Body of pancreas (tissue), 4 donors: ENCODE measurements around the gene PROZ. TPM values are rescaled to one million over a fixed set of nuclear protein-coding genes. Genes with fewer than 3 reads are reported as not detected.
A peak's percentile ranks its signal among the peaks of the same experiment; 100 is the strongest.

Experiments used
- ATAC-seq: fragments of 150-250 bp; one replicate; pipeline ENCODE4 v1.9.1; 2016
- DNase-seq, 4 donors: peaks; one replicate each; pipeline ENCODE4 v3.0.0-alpha.2; 2019
- H3K27ac ChIP-seq, 4 donors: fragments of 200-600 bp; sonication (generic); 1 replicate in 3 of 4; 2 replicates in 1 of 4; pipeline versions ENCODE4 v1.5.1 to v1.6.1; 2016 to 2019; ENCODE audit warnings: mild to moderate bottlenecking in 1 of 4, mixed read lengths in 1 of 4, moderate library complexity in 1 of 4
- H3K27me3 ChIP-seq, 2 donors: fragments of 200-600 bp; sonication (generic); one replicate each; pipeline ENCODE4 v1.6.0; 2016; ENCODE audit warnings: mild to moderate bottlenecking in 1 of 2
- H3K36me3 ChIP-seq, 2 donors: fragments of 200-600 bp; sonication (generic); replicated peaks in 1 of 2; 2 replicates each; pipeline ENCODE4 v1.5.1; 2016; ENCODE audit warnings: low read depth in 2 of 2; ENCODE audit not compliant: insufficient read depth in 1 of 2
- H3K4me1 ChIP-seq: fragments of 200-600 bp; sonication (generic); one replicate; pipeline ENCODE4 v1.6.0; 2016
- H3K4me3 ChIP-seq, 2 donors: fragments of 200-600 bp; sonication (generic); 1 replicate in 1 of 2; 2 replicates in 1 of 2; pipeline ENCODE4 v1.5.1; 2016 to 2019
- H3K9me3 ChIP-seq, 3 donors: fragments of 200-600 bp; sonication (generic); 1 replicate in 2 of 3; 2 replicates in 1 of 3; pipeline ENCODE4 v1.5.1; 2016
- CTCF ChIP-seq, 7 experiments: fragments of 450-650 bp in 4 of 7; fragments of 200-600 bp in 3 of 7; sonication (generic) in 3 of 7; IDR thresholded peaks; one replicate each; pipeline ENCODE4 v1.5.1; 2016 to 2019; ENCODE audit warnings: antibody characterized with exemption in 7 of 7
- POLR2A ChIP-seq, 3 donors: fragments of 450-650 bp; IDR thresholded peaks; one replicate each; pipeline ENCODE4 v1.6.1; 2016; ENCODE audit warnings: antibody characterized with exemption in 3 of 3, mild to moderate bottlenecking in 2 of 3
- WGBS, 2 donors: methylation state at CpG; one replicate each; pipeline ENCODE4 v1.1.5; 2017; 5-methylcytosine and 5-hydroxymethylcytosine counted together
- intact Hi-C: fragments of 100-400 bp; cut with DNase I; formaldehyde crosslinking; loops from one replicate; pipeline ENCODE4 v1.15.1; 2023
- total RNA-seq, 2 donors: library from RNA; depleted of rRNA; stranded (reverse); fragments of >200 nt; gene quantifications; one replicate each; pipeline ENCODE4 v1.1.0, GENCODE V29; 2016

The PROZ gene
- total RNA-seq, 2 donors from 2014 or later, result not detected

GRCh38 chr13:113152984-113153809, 5.3 kb upstream of the PROZ start:
- Histone ChIP-seq H3K27ac (peak overlapping the region; percentile 60 to 89 (median 86)), H3K36me3 (no peaks in the 10 kb centered on the region), H3K4me3 (peak overlapping the region in 1 of 2 donors; percentile 19), H3K27me3 (no peaks in the 10 kb centered on the region), H3K4me1 (peaks cover 16% of the 10 kb centered on the region), H3K9me3 (no peaks in the 10 kb centered on the region)
- DNase-seq (peak; percentile 53 to 62 (median 61)), ATAC-seq (peak; percentile 61)
- WGBS, 2 donors, result 22 to 37% methylated on average over 29 to 56 of the region's 60 CpGs
- intact Hi-C loops, result no loop called here
- TF ChIP-seq POLR2A (IDR thresholded peaks at IDR 0.05) (no peak), CTCF (IDR thresholded peaks at IDR 0.05) (no peak)

DNA sequence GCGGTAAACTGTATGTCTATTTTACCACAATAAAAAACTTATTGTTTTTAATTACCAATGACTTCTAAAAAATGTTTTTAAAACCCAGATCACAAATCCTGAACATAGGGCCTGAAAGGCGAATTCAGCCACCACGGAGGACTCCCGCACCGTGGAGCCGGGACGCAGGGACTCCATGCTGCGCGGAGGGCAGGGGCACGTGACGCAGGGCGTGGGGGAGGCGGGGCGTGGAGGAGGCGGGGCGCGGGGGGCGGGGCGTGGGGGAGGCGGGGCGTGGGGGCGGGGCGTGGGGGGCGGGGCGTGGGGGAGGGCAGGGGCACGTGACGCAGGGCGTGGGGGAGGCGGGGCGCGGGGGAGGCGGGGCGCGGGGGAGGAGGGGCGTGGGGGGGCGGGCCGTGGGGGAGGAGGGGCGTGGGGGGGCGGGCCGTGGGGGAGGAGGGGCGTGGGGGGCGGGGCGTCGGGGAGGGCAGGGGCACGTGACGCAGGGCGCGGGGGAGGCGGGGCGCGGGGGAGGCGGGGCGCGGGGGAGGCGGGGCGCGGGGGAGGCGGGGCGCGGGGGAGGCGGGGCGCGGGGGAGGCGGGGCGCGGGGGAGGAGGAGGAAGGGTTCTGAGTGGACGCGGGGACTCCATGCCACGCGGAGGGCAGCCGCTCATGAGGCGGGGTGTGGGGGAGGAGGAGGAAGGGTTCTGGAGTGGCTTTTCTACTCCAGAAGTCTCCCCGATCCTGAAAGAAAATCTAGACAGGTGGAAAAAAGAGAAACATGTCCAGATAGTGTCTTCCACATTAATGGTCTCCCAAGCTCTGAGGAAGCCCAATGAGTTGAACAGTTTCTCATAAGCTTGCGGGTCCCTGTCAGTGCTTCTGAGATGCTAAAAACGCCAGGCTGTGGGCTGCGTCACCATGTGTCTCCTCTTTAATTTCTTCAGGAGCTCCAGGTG, 4.4 kb upstream of the PROZ start:
- ATAC-seq (peak; percentile 80), DNase-seq (peak; percentile 81 to 91 (median 82))
- intact Hi-C loops, result no loop called here
- Histone ChIP-seq H3K4me1 (peaks cover 16% of the 10 kb centered on the region), H3K36me3 (no peaks in the 10 kb centered on the region), H3K4me3 (peak overlapping the region in 1 of 2 donors; percentile 19), H3K27ac (peak overlapping the region; percentile 60 to 89 (median 86)), H3K27me3 (no peaks in the 10 kb centered on the region), H3K9me3 (no peaks in the 10 kb centered on the region)
- WGBS, 2 donors, result 3 to 8% methylated on average over 24 to 27 of the region's 76 CpGs
- no peak for TF ChIP-seq CTCF (IDR thresholded peaks at IDR 0.05)
- TF ChIP-seq POLR2A (IDR thresholded peaks at IDR 0.05), result peak; percentile 22 to 78 (median 71)

DNA sequence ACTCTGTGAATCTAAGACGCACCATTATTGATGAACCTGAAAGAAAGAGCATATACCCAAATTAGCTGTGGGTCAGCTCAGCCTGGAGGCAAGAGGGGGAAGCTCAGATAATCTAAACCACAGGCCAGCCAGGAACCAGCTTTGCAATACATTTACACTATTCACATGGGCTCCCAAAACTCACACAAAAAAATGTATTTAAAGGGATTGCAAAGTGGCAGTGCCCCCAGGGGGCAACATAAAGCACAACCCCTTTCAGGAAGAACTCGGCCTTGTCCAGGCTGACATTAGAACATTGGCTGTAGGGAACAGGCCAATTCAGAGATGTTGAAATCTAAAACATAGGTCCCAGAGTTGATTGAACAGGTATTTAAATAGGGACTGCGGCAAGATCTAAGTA, 3.2 kb upstream of the PROZ start:
- no peak overlapping the region for H3K4me3 ChIP-seq

More for the DNA sequence above, 3.2 kb upstream of the PROZ start:
- H3K36me3 ChIP-seq, result no peaks in the 10 kb centered on the region
- intact Hi-C loops, result no loop called here
- ATAC-seq (no peak), DNase-seq (no peak)
- no peaks in the 10 kb centered on the region for H3K27me3 ChIP-seq
- H3K27ac ChIP-seq, result no peak overlapping the region
- TF ChIP-seq POLR2A (IDR thresholded peaks at IDR 0.05), result no peak
- TF ChIP-seq CTCF (IDR thresholded peaks at IDR 0.05), result no peak
- WGBS, 2 donors, result 84 to 88% methylated on average over 3 of the region's 3 CpGs
- peaks cover 16% of the 10 kb centered on the region for H3K4me1 ChIP-seq
- no peaks in the 10 kb centered on the region for H3K9me3 ChIP-seq
